Tibial nerve (tissue), 4 donors: ENCODE data around the gene LLGL2. TPM values are rescaled to one million over a fixed set of nuclear protein-coding genes. Genes with fewer than 3 reads are reported as not detected.
A peak's percentile ranks its signal among the peaks of the same experiment; 100 is the strongest.

ENCODE experiments used
- DNase-seq, 2 donors: peaks; one replicate each; pipeline ENCODE4 v3.0.0-alpha.2; 2019; ENCODE audit warnings: low spot score in 2 of 2
- H3K27ac ChIP-seq, 4 donors: fragments of 200-600 bp; sonication (generic) in 3 of 4; one replicate each; pipeline ENCODE4 v1.5.1; 2017 to 2019; ENCODE audit warnings: mild to moderate bottlenecking in 1 of 4
- H3K27me3 ChIP-seq, 2 donors: fragments of 200-600 bp; sonication (generic) in 1 of 2; one replicate each; pipeline versions ENCODE4 v1.5.1 to v1.6.0; 2017 to 2019
- H3K36me3 ChIP-seq, 3 donors: fragments of 200-600 bp; sonication (generic); one replicate each; pipeline ENCODE4 v1.5.1; 2018 to 2019
- H3K4me1 ChIP-seq, 4 donors: fragments of 200-600 bp; sonication (generic) in 3 of 4; one replicate each; pipeline ENCODE4 v1.5.1; 2017 to 2019
- H3K4me3 ChIP-seq, 4 donors: fragments of 200-600 bp; sonication (generic) in 3 of 4; one replicate each; pipeline ENCODE4 v1.5.1; 2017 to 2019; ENCODE audit warnings: mild to moderate bottlenecking in 1 of 4, moderate library complexity in 1 of 4
- H3K9me3 ChIP-seq, 4 donors: fragments of 200-600 bp; sonication (generic) in 3 of 4; one replicate each; pipeline ENCODE4 v1.5.1; 2017 to 2019
- CTCF ChIP-seq, 5 experiments: fragments of 200-600 bp in 3 of 5; fragments of 450-650 bp in 2 of 5; sonication (generic) in 3 of 5; IDR thresholded peaks; one replicate each; pipeline ENCODE4 v1.5.1; 2016 to 2019; ENCODE audit warnings: antibody characterized with exemption in 5 of 5, mild to moderate bottlenecking in 3 of 5, moderate library complexity in 2 of 5
- EP300 ChIP-seq, 2 donors: sonication (generic); formaldehyde crosslinking; IDR thresholded peaks; one replicate each; pipeline ENCODE4 v1.6.1; 2017; ENCODE audit warnings: antibody characterized with exemption in 2 of 2, mild to moderate bottlenecking in 1 of 2
- POLR2A ChIP-seq, 2 donors: fragments of 450-650 bp; IDR thresholded peaks; one replicate each; pipeline ENCODE4 v1.6.1; 2017; ENCODE audit warnings: antibody characterized with exemption in 2 of 2, mild to moderate bottlenecking in 2 of 2, moderate library complexity in 2 of 2
- WGBS, 2 donors: methylation state at CpG; one replicate each; pipeline ENCODE4 v1.1.5; 2018; 5-methylcytosine and 5-hydroxymethylcytosine counted together
- total RNA-seq, 4 donors: library from RNA; depleted of rRNA; stranded (reverse); fragments of >200 nt; gene quantifications; one replicate each; pipeline ENCODE4 v1.1.0, GENCODE V29; 2016

The LLGL2 gene
- total RNA-seq, 4 donors from 2014 or later: 8.4 to 18.4 (median 8.8) TPM

- H3K9me3 ChIP-seq: no peaks in the 10 kb centered on the region
- peak overlapping the region in 1 of 4 donors; percentile 66 for H3K27ac ChIP-seq
- peaks cover 0 to 76% (median 30%) of the 10 kb centered on the region in 4 donors for H3K4me1 ChIP-seq
- no peak overlapping the region for H3K4me3 ChIP-seq
- DNase-seq: no peak
- no peaks in the 10 kb centered on the region for H3K27me3 ChIP-seq
- whole genome bisulfite sequencing, 2 donors: 83 to 87% methylated on average over 22 to 24 of the region's 24 CpGs
- peaks cover 0 to 47% (median 11%) of the 10 kb centered on the region in 3 donors for H3K36me3 ChIP-seq
- TF ChIP-seq EP300 (IDR thresholded peaks at IDR 0.05): no peak
- TF ChIP-seq POLR2A (IDR thresholded peaks at IDR 0.05): no peak
- no peak for TF ChIP-seq CTCF (IDR thresholded peaks at IDR 0.05)
Measured at GRCh38 chr17:75488693-75489510, 36.6 kb upstream of the LLGL2 start.

- H3K36me3 ChIP-seq: peaks cover 0 to 53% (median 11%) of the 10 kb centered on the region in 3 donors
- H3K27me3 ChIP-seq: no peaks in the 10 kb centered on the region
- peaks cover 0 to 70% (median 30%) of the 10 kb centered on the region in 4 donors for H3K4me1 ChIP-seq
- no peaks in the 10 kb centered on the region for H3K9me3 ChIP-seq
- no peak for DNase-seq
- H3K27ac ChIP-seq: peak overlapping the region in 3 of 4 donors; percentile 32 to 70 (median 66)
- TF ChIP-seq CTCF (IDR thresholded peaks at IDR 0.05): no peak
- no peak for TF ChIP-seq POLR2A (IDR thresholded peaks at IDR 0.05)
- TF ChIP-seq EP300 (IDR thresholded peaks at IDR 0.05): no peak
- H3K4me3 ChIP-seq: no peak overlapping the region
- WGBS, 2 donors: 64 to 77% methylated on average over 12 to 14 of the region's 14 CpGs
Measured at GRCh38 chr17:75489511-75489955, 36.0 kb upstream of the LLGL2 start.

- Histone ChIP-seq H3K27me3 (no peaks in the 10 kb centered on the region), H3K4me3 (no peak overlapping the region), H3K4me1 (peaks cover 0 to 63% (median 30%) of the 10 kb centered on the region in 4 donors), H3K36me3 (peaks cover 0 to 60% (median 11%) of the 10 kb centered on the region in 3 donors), H3K9me3 (no peaks in the 10 kb centered on the region), H3K27ac (peak overlapping the region; percentile 22 to 70 (median 49))
- TF ChIP-seq EP300 (IDR thresholded peaks at IDR 0.05): no peak
- 67% methylated on average over 6 to 13 of the region's 14 CpGs for WGBS, 2 donors
- DNase-seq: no peak
Measured at GRCh38 chr17:75490173-75490743, 35.2 kb upstream of the LLGL2 start.

GRCh38 chr17:75490953-75491649 lies 34.4 kb upstream of the LLGL2 start:
- TF ChIP-seq POLR2A (IDR thresholded peaks at IDR 0.05): no peak
- TF ChIP-seq CTCF (IDR thresholded peaks at IDR 0.05): peak in 1 of 5 experiments; percentile 10
- H3K27ac ChIP-seq: peak overlapping the region in 3 of 4 donors; percentile 32 to 70 (median 66)
- DNase-seq: no peak
- no peak overlapping the region for H3K4me3 ChIP-seq
- WGBS, 2 donors: 80 to 83% methylated on average over 12 to 19 of the region's 19 CpGs
- H3K27me3 ChIP-seq: no peaks in the 10 kb centered on the region
- peaks cover 0 to 69% (median 13%) of the 10 kb centered on the region in 3 donors for H3K36me3 ChIP-seq
- peaks cover 0 to 55% (median 23%) of the 10 kb centered on the region in 4 donors for H3K4me1 ChIP-seq
- no peaks in the 10 kb centered on the region for H3K9me3 ChIP-seq

GRCh38 chr17:75491680-75492079 lies 33.8 kb upstream of the LLGL2 start:
- peaks cover 0 to 49% (median 17%) of the 10 kb centered on the region in 4 donors for H3K4me1 ChIP-seq
- H3K4me3 ChIP-seq: no peak overlapping the region

More at GRCh38 chr17:75491680-75492079, 33.8 kb upstream of the LLGL2 start:
- TF ChIP-seq EP300 (IDR thresholded peaks at IDR 0.05) (no peak), POLR2A (IDR thresholded peaks at IDR 0.05) (no peak), CTCF (IDR thresholded peaks at IDR 0.05) (no peak)
- Histone ChIP-seq H3K36me3 (peaks cover 0 to 69% (median 19%) of the 10 kb centered on the region in 3 donors), H3K27me3 (no peaks in the 10 kb centered on the region), H3K9me3 (no peaks in the 10 kb centered on the region), H3K27ac (peak overlapping the region in 1 of 4 donors; percentile 66)
- DNase-seq: no peak
- WGBS, 2 donors: 89 to 92% methylated on average over 14 to 15 of the region's 15 CpGs
